ENCODE data around the gene RAPGEF4. TPM values are rescaled to one million over a fixed set of nuclear protein-coding genes. Genes with fewer than 3 reads are reported as not detected.

The RAPGEF4 gene
- total and polyA plus RNA-seq, 8 donors, result 3.6 to 23.7 (median 9.8) TPM; not detected in 1

DNA sequence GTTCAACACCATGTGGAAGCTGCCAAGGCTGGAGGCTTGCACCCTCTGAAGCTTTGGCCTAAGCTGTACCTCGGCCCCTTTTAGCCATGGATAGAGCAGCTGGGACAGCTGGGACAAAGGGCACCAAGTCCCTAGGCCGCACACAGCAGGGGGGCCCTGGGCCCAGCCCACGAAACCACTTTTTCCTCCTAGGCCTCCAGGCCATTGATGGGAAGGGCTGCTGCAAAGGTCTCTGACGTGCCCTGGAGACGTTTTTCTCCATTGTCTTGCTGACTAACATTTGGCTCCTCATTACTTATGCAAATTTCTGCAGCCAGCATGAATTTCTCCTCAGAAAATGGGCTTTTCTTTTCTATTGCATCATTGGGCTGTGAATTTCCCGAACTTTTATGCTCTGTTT lies 13.7 kb downstream of the RAPGEF4 start:
- H3K4me1 ChIP-seq, result no peaks in the 10 kb centered on the region
- H3K4me3 ChIP-seq, result no peak overlapping the region
- H3K36me3 ChIP-seq, result no peaks in the 10 kb centered on the region
- no peaks in the 10 kb centered on the region for H3K9me3 ChIP-seq
- TF ChIP-seq CTCF (IDR thresholded peaks at IDR 0.05), result no peak
- no peak for TF ChIP-seq EP300 (IDR thresholded peaks at IDR 0.05)
- TF ChIP-seq POLR2AphosphoS5 (IDR thresholded peaks at IDR 0.05), result no peak
- TF ChIP-seq POLR2A (IDR thresholded peaks at IDR 0.05), result no peak
- H3K27me3 ChIP-seq, result no peaks in the 10 kb centered on the region
- DNase-seq, result no peak
- intact Hi-C loops (cut with DNase I; ENCODE audit: low total_unique reads), result no loop called here
- 68 to 84% (median 75%) methylated on average over 6 of the region's 6 CpGs for WGBS, 5 donors
- H3K27ac ChIP-seq, result no peak overlapping the region

- Histone ChIP-seq H3K36me3 (no peaks in the 10 kb centered on the region), H3K27ac (no peak overlapping the region), H3K4me3 (no peak overlapping the region), H3K9me3 (no peaks in the 10 kb centered on the region), H3K4me1 (no peaks in the 10 kb centered on the region), H3K27me3 (no peaks in the 10 kb centered on the region)
- WGBS, 5 donors, result 26 to 39% (median 33%) methylated on average over 2 of the region's 2 CpGs
- TF ChIP-seq EP300 (IDR thresholded peaks at IDR 0.05), result no peak
- no peak for TF ChIP-seq POLR2AphosphoS5 (IDR thresholded peaks at IDR 0.05)
- no peak for TF ChIP-seq CTCF (IDR thresholded peaks at IDR 0.05)
- no peak for TF ChIP-seq POLR2A (IDR thresholded peaks at IDR 0.05)
- DNase-seq, result no peak
- intact Hi-C loops (cut with DNase I; ENCODE audit: low total_unique reads), result no loop called here
Measured at GRCh38 chr2:172751564-172751963, 15.9 kb downstream of the RAPGEF4 start.

- peak in 1 of 2 donors; percentile 9 for DNase-seq
- intact Hi-C loops (cut with DNase I; ENCODE audit: low total_unique reads), result no loop called here
- Histone ChIP-seq H3K4me1 (no peaks in the 10 kb centered on the region), H3K27me3 (no peaks in the 10 kb centered on the region), H3K27ac (no peak overlapping the region), H3K9me3 (no peaks in the 10 kb centered on the region), H3K4me3 (no peak overlapping the region), H3K36me3 (no peaks in the 10 kb centered on the region)
- WGBS, 5 donors, result 70 to 83% (median 74%) methylated on average over 3 of the region's 3 CpGs
- TF ChIP-seq POLR2A (IDR thresholded peaks at IDR 0.05) (no peak), POLR2AphosphoS5 (IDR thresholded peaks at IDR 0.05) (no peak), CTCF (IDR thresholded peaks at IDR 0.05) (no peak), EP300 (IDR thresholded peaks at IDR 0.05) (no peak)
Measured at GRCh38 chr2:172753610-172754009, 18.0 kb downstream of the RAPGEF4 start.

DNA sequence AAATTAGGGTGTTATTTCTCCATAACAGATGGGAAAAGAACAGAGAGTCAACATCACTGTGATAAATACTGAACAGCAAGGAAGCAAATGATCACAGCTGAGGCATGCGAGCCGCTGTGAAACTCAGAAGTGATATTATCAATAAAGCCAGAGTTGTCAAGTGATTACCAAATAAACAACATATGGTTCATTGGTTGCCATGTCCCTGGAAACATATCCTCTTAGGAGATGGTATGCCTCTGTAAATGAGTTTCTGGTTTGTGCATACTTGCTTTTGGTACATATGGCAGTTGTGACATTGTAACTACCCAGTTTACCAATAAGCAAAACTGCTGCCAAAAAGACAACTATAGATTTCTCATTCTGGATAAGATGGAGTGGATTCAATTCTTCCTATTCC lies 23.8 kb downstream of the RAPGEF4 start:
- TF ChIP-seq POLR2AphosphoS5 (IDR thresholded peaks at IDR 0.05) (no peak), CTCF (IDR thresholded peaks at IDR 0.05) (no peak), EP300 (IDR thresholded peaks at IDR 0.05) (no peak), POLR2A (IDR thresholded peaks at IDR 0.05) (no peak)
- Histone ChIP-seq H3K36me3 (no peaks in the 10 kb centered on the region), H3K4me3 (no peak overlapping the region), H3K9me3 (peaks cover 0 to 15% (median 13%) of the 10 kb centered on the region in 4 donors), H3K4me1 (no peaks in the 10 kb centered on the region), H3K27ac (no peak overlapping the region), H3K27me3 (no peaks in the 10 kb centered on the region)
- intact Hi-C loops (cut with DNase I; ENCODE audit: low total_unique reads), result no loop called here
- no peak for DNase-seq
- WGBS, 5 donors, result 91 to 100% (median 97%) methylated on average over 2 of the region's 2 CpGs

All from stomach (tissue), 9 donors.